HFFc6 (cell line): ENCODE measurements around the gene TAS2R16. TPM values are rescaled to one million over a fixed set of nuclear protein-coding genes. Genes with fewer than 3 reads are reported as not detected.

ENCODE experiments used
- DNase-seq: peaks from one replicate; pipeline ENCODE4 v3.0.0-alpha.2; 2018
- H3K27ac Mint-ChIP-seq: 2 replicates; pipeline ENCODE4 v1.8.0; 2020; ENCODE audit warnings: mild to moderate bottlenecking, mixed read lengths
- H3K27me3 Mint-ChIP-seq: 2 replicates; pipeline ENCODE4 v1.8.0; 2021; ENCODE audit warnings: mild to moderate bottlenecking, moderate library complexity, mixed read lengths; ENCODE audit not compliant: insufficient read depth
- H3K36me3 Mint-ChIP-seq: 2 replicates; pipeline ENCODE4 v1.8.0; 2021; ENCODE audit warnings: low read depth, mixed read lengths
- H3K4me1 Mint-ChIP-seq: 2 replicates; pipeline ENCODE4 v1.8.0; 2020; ENCODE audit warnings: low read depth, mixed read lengths
- H3K4me3 Mint-ChIP-seq: 2 replicates; pipeline ENCODE4 v1.8.0; 2020; ENCODE audit warnings: mild to moderate bottlenecking, moderate library complexity, mixed read lengths
- H3K9me3 Mint-ChIP-seq: 2 replicates; pipeline ENCODE4 v1.8.0; 2020; ENCODE audit warnings: mild to moderate bottlenecking, mixed read lengths
- total RNA-seq, 6 experiments: library from RNA; stranded (reverse); fragmentation: NEBNext Ultra II Directional; extraction: Animal tissue kit (Norgen Biotek cat#: 25700); gene quantifications; 2 replicates in 1 of 6; 3 replicates in 5 of 6; pipeline ENCODE4 v1.2.3, GENCODE V29; 2021
- TF ChIP-seq, protein P1 (sequence below): fragments of 200-600 bp; sonication (generic); IDR thresholded peaks from 2 replicates; pipeline ENCODE4 v1.5.0; 2021; ENCODE audit warnings: antibody characterized with exemption, mild to moderate bottlenecking

Gene TAS2R16
- total RNA-seq, 6 experiments from 2014 or later: not detected

DNA sequence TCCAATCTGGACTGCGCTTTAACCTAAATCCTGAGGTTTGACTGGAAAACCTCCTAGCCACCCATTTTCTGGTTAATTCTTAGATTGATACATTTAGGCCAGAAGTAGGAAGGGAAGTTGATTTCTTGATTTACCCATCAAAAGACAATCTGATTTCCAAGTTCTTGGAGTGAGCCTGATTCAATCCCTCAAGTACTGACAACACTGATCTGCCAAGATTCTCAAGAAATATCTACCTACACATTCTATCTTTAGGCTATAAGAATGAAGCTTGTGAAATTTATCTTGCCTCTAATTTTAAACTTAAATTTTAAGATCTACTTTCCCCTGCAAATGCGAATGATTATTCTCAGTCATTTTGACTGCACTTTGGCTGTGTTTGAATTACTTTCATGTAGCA lies 5.9 kb downstream of the TAS2R16 start:
- Mint-ChIP-seq H3K4me3 (no peak overlapping the region), H3K27ac (no peak overlapping the region), H3K27me3 (no peaks in the 10 kb centered on the region), H3K36me3 (no peaks in the 10 kb centered on the region), H3K9me3 (peaks cover 49% of the 10 kb centered on the region), H3K4me1 (no peaks in the 10 kb centered on the region)
- TF ChIP-seq, protein P1, sequence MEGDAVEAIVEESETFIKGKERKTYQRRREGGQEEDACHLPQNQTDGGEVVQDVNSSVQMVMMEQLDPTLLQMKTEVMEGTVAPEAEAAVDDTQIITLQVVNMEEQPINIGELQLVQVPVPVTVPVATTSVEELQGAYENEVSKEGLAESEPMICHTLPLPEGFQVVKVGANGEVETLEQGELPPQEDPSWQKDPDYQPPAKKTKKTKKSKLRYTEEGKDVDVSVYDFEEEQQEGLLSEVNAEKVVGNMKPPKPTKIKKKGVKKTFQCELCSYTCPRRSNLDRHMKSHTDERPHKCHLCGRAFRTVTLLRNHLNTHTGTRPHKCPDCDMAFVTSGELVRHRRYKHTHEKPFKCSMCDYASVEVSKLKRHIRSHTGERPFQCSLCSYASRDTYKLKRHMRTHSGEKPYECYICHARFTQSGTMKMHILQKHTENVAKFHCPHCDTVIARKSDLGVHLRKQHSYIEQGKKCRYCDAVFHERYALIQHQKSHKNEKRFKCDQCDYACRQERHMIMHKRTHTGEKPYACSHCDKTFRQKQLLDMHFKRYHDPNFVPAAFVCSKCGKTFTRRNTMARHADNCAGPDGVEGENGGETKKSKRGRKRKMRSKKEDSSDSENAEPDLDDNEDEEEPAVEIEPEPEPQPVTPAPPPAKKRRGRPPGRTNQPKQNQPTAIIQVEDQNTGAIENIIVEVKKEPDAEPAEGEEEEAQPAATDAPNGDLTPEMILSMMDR: no peak
- DNase-seq: no peak

DNA sequence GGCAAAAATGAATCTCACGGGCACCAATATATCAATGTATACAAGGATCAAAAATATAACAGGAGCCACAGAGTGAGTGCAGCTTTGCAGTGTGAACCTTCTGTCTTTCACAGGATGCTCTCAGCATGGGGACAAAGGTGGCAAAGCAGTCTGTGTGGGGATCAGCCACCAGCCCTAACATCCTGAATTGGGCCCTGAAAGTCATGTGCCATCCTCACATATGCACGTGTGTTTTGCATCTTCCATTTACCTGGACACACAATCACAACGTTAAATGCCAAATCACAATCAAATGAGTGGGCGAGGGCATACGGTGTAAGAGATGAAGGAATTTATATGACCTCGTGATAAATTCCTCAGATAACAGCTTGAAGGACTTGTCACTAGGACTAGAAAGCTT lies 6.5 kb downstream of the TAS2R16 start:
- Mint-ChIP-seq H3K27me3 (no peaks in the 10 kb centered on the region), H3K9me3 (peaks cover 48% of the 10 kb centered on the region), H3K4me3 (no peak overlapping the region), H3K4me1 (no peaks in the 10 kb centered on the region), H3K27ac (no peak overlapping the region), H3K36me3 (no peaks in the 10 kb centered on the region)
- TF ChIP-seq, protein P1: no peak
- DNase-seq: no peak

DNA sequence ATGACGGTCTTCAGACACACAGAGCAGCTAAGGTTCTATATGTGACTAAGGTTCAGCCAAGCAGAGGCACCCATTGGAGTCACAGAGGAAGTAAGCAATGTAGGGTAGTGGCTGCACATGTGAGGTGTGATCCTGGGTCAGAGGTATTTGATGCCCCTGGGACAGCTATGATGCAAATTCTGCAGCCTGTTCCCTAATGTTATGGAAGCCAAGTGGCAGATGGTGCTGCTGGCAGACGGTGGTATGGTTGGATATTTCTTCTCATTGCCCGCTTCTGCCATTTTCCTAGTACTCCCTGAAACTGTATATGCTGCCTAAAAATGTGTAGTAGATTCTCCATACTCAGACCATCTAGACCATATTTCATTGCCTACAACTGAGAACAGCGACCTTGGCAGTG lies 7.2 kb downstream of the TAS2R16 start:
- Mint-ChIP-seq H3K9me3 (peaks cover 43% of the 10 kb centered on the region), H3K27me3 (no peaks in the 10 kb centered on the region), H3K36me3 (no peaks in the 10 kb centered on the region), H3K27ac (no peak overlapping the region), H3K4me1 (no peaks in the 10 kb centered on the region), H3K4me3 (no peak overlapping the region)
- TF ChIP-seq, protein P1: no peak
- DNase-seq: no peak

DNA sequence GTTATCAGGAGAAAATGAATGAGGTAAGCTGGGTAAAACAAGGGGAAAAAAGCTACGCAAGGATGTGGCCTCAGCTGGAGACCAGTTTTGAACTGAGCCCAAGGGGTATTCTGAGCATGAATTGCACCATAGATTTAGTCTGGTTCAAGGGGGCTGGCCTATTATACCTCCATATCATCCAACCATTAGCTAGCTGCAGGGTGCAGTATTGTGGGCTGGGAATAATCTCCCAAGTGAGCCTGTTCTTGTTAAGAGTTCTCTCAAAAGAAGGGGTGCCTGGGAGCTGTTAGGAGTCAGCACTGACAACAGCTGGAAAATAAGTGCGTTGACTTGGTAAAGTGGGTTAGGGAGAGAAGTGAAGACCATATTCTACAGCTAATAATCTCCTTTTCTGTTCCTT lies 8.0 kb downstream of the TAS2R16 start:
- Mint-ChIP-seq H3K4me3 (no peak overlapping the region), H3K4me1 (no peaks in the 10 kb centered on the region), H3K36me3 (no peaks in the 10 kb centered on the region), H3K9me3 (peaks cover 36% of the 10 kb centered on the region), H3K27ac (no peak overlapping the region), H3K27me3 (no peaks in the 10 kb centered on the region)
- TF ChIP-seq, protein P1: no peak
- DNase-seq: no peak

DNA sequence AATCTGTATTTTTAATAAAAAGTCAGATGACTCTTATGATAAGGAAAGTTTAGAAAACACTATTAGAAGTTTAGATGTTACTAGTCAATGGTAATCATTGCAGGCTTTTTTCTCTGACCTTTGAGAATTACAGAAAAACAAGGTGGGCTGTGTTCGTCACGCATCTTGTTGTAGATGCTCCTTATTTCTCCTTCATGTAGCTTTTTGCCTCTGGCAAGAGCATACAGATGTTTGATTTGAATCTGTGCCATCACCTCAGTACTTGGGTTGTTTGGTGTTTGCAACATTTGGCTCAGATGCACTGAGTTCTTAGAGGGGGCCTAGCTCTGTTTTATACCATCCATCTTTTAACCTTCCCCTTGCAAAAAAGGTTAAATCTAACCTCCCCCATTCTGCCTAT lies 11.5 kb downstream of the TAS2R16 start:
- no peaks in the 10 kb centered on the region for H3K27me3 Mint-ChIP-seq
- H3K9me3 Mint-ChIP-seq: peaks cover 29% of the 10 kb centered on the region
- no peak for DNase-seq
- no peak overlapping the region for H3K4me3 Mint-ChIP-seq
- no peaks in the 10 kb centered on the region for H3K4me1 Mint-ChIP-seq
- no peaks in the 10 kb centered on the region for H3K36me3 Mint-ChIP-seq
- H3K27ac Mint-ChIP-seq: no peak overlapping the region
- TF ChIP-seq, protein P1: no peak

DNA sequence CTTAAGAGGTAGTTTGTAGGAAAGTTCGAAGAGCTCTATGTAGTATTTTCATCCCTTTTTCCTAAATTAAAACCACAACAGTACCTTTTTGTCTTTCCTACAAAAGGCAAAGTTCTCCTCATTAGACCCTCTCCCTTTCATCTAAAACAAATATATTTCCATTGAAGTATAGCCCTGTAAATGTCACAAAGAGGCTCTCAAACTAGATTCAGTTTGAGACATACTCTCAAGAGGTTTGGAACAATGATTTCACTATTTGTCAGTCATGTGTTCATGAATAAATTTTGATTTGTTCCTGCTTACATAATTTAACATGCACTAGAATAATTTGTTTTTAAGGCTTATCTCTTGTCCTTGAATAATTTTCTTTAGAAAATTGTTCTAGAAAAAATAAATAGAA lies 12.2 kb downstream of the TAS2R16 start:
- H3K27ac Mint-ChIP-seq: no peak overlapping the region

More for the DNA sequence above, 12.2 kb downstream of the TAS2R16 start:
- TF ChIP-seq, protein P1: no peak
- no peaks in the 10 kb centered on the region for H3K36me3 Mint-ChIP-seq
- no peak overlapping the region for H3K4me3 Mint-ChIP-seq
- H3K27me3 Mint-ChIP-seq: no peaks in the 10 kb centered on the region
- no peaks in the 10 kb centered on the region for H3K4me1 Mint-ChIP-seq
- peaks cover 29% of the 10 kb centered on the region for H3K9me3 Mint-ChIP-seq
- no peak for DNase-seq
